Parathyroid adenoma (tissue), 2 donors: ENCODE measurements around the gene RNF187.

ENCODE experiments used
- H2AFZ ChIP-seq: fragments of 300-600 bp; sonication (generic); one replicate; pipeline ENCODE4 v1.7.0; 2017; ENCODE audit warnings: antibody characterized with exemption, mild to moderate bottlenecking
- H3K27ac ChIP-seq: fragments of 300-600 bp; sonication (generic); one replicate; pipeline ENCODE4 v1.7.0; 2017
- H3K27me3 ChIP-seq: fragments of 300-600 bp; sonication (generic); one replicate; pipeline ENCODE4 v1.7.0; 2017; ENCODE audit warnings: low read length; ENCODE audit not compliant: control insufficient read depth, insufficient read depth
- H3K36me3 ChIP-seq: fragments of 300-600 bp; sonication (generic); one replicate; pipeline ENCODE4 v1.7.0; 2017; ENCODE audit warnings: low read length; ENCODE audit not compliant: control insufficient read depth, insufficient read depth
- H3K4me1 ChIP-seq: fragments of 300-600 bp; sonication (generic); one replicate; pipeline ENCODE4 v1.7.0; 2017; ENCODE audit warnings: control low read depth
- H3K4me2 ChIP-seq: fragments of 300-600 bp; sonication (generic); one replicate; pipeline ENCODE4 v1.7.0; 2017; ENCODE audit warnings: low read length
- H3K4me3 ChIP-seq: fragments of 300-600 bp; sonication (generic); one replicate; pipeline ENCODE4 v1.7.0; 2017; ENCODE audit warnings: low read depth, low read length
- H3K79me2 ChIP-seq: fragments of 300-600 bp; sonication (generic); one replicate; pipeline ENCODE4 v1.7.0; 2017; ENCODE audit warnings: control low read depth
- H3K9ac ChIP-seq: fragments of 300-600 bp; sonication (generic); one replicate; pipeline ENCODE4 v1.7.0; 2017; ENCODE audit warnings: mild to moderate bottlenecking
- H3K9me3 ChIP-seq: fragments of 300-600 bp; sonication (generic); one replicate; pipeline ENCODE4 v1.7.0; 2017; ENCODE audit warnings: low read length; ENCODE audit not compliant: control insufficient read depth
- CTCF ChIP-seq: fragments of 300-600 bp; sonication (generic); IDR thresholded peaks from one replicate; pipeline ENCODE4 v1.7.0; 2017; ENCODE audit warnings: antibody characterized with exemption, mild to moderate bottlenecking
- donor health status: primary hyperparathyroidism.

RNF187 gene

GRCh38 chr1:228487336-228488124 lies at the start of gene RNF187:
TSS of gene RNF187 (plus strand) at chr1:228487382.
- Histone ChIP-seq H2AFZ (peak within 1 kb of the TSS; percentile 93), H3K4me2 (peak within 1 kb of the TSS; percentile 92), H3K79me2 (no peaks in the 10 kb centered on the region), H3K4me3 (peak within 1 kb of the TSS; percentile 86), H3K27me3 (no peaks in the 10 kb centered on the region), H3K4me1 (peaks cover 6% of the 10 kb centered on the region), H3K27ac (peak within 1 kb of the TSS; percentile 100), H3K9me3 (no peaks in the 10 kb centered on the region), H3K36me3 (no peaks in the 10 kb centered on the region), H3K9ac (peak within 1 kb of the TSS; percentile 89)
- TF ChIP-seq CTCF: no peak

- no peaks in the 10 kb centered on the region for H3K9me3 ChIP-seq
- peaks cover 3% of the 10 kb centered on the region for H3K27me3 ChIP-seq
- H3K79me2 ChIP-seq: no peaks in the 10 kb centered on the region
- H3K36me3 ChIP-seq: no peaks in the 10 kb centered on the region
- H3K4me3 ChIP-seq: no peak overlapping the region
- no peak overlapping the region for H2AFZ ChIP-seq
- no peaks in the 10 kb centered on the region for H3K4me1 ChIP-seq
- no peak overlapping the region for H3K9ac ChIP-seq
- no peak overlapping the region for H3K27ac ChIP-seq
- no peak for TF ChIP-seq CTCF
- H3K4me2 ChIP-seq: no peak overlapping the region
Measured at GRCh38 chr1:228437424-228437962, 49.7 kb upstream of the RNF187 start.

DNA sequence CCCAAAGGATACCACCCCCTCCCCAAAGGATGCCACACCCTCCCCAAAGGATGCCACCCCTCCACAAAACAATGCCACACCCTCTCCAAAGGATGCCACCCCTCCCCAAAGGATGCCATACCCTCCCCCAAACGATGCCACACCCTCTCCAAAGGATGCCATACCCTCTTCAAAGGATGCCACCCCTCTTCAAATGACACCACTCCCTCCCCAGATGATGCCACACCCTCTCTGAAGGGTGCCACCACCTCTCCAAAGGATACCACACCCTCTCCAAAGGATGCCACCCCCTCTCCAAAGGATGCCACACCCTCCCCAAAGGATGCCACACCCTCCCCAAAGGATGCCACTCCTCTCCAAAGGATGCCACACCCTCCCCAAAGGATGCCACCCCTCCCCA lies 48.9 kb upstream of the RNF187 start:
- peaks cover 3% of the 10 kb centered on the region for H3K27me3 ChIP-seq

GRCh38 chr1:228440761-228441500 lies 46.3 kb upstream of the RNF187 start:
- peaks cover 3% of the 10 kb centered on the region for H3K27me3 ChIP-seq

More for the DNA sequence above, 48.9 kb upstream of the RNF187 start:
- no peak for TF ChIP-seq CTCF
- H3K27ac ChIP-seq: no peak overlapping the region
- H3K4me2 ChIP-seq: no peak overlapping the region
- no peaks in the 10 kb centered on the region for H3K9me3 ChIP-seq
- no peak overlapping the region for H3K4me3 ChIP-seq
- no peaks in the 10 kb centered on the region for H3K36me3 ChIP-seq
- no peaks in the 10 kb centered on the region for H3K4me1 ChIP-seq
- no peak overlapping the region for H2AFZ ChIP-seq
- H3K9ac ChIP-seq: no peak overlapping the region
- H3K79me2 ChIP-seq: no peaks in the 10 kb centered on the region

More at GRCh38 chr1:228440761-228441500, 46.3 kb upstream of the RNF187 start:
- no peaks in the 10 kb centered on the region for H3K9me3 ChIP-seq
- no peaks in the 10 kb centered on the region for H3K79me2 ChIP-seq
- no peak for TF ChIP-seq CTCF
- no peak overlapping the region for H3K27ac ChIP-seq
- H3K4me1 ChIP-seq: no peaks in the 10 kb centered on the region
- no peak overlapping the region for H3K9ac ChIP-seq
- H3K36me3 ChIP-seq: no peaks in the 10 kb centered on the region
- H2AFZ ChIP-seq: no peak overlapping the region
- no peak overlapping the region for H3K4me2 ChIP-seq
- no peak overlapping the region for H3K4me3 ChIP-seq
